OCI-LY3 (cell line): ENCODE measurements around the gene IRGQ.

Source experiments
- CTCF ChIP-seq: fragments of 200-600, 300-600 bp; sonication (generic); IDR thresholded peaks from 2 replicates; pipeline ENCODE4 v1.5.1; 2014; ENCODE audit warnings: antibody characterized with exemption, low read length, low read depth
- EZH2phosphoT487 ChIP-seq: fragments of 200-600 bp; shearing (Covaris generic); IDR thresholded peaks from 2 replicates; pipeline ENCODE4 v1.6.1; 2018; ENCODE audit warnings: antibody characterized with exemption, mixed run types, low read depth

- no peak for TF ChIP-seq CTCF
- TF ChIP-seq EZH2phosphoT487: no peak
These were observed 48.2 kb upstream of the IRGQ start for GRCh38 chr19:43644181-43644580.
